Measurements from ENCODE around the gene AACS. TPM values are rescaled to one million over a fixed set of nuclear protein-coding genes. Genes with fewer than 3 reads are reported as not detected.

AACS gene
- total and polyA plus RNA-seq, 10 donors, result 5.1 to 18.9 (median 11.4) TPM

- Histone ChIP-seq H3K4me3 (no peak overlapping the region), H3K27me3 (replicated peaks in 1 of 7) (no peaks in the 10 kb centered on the region), H3K27ac (no peak overlapping the region), H3K4me1 (peaks cover 0 to 12% (median 3%) of the 10 kb centered on the region in 6 donors), H3K36me3 (peaks cover 0 to 40% (median 13%) of the 10 kb centered on the region in 6 donors), H3K9me3 (no peaks in the 10 kb centered on the region)
- WGBS, 5 donors, result 94 to 97% (median 94%) methylated on average over 7 of the region's 7 CpGs
- intact Hi-C loops (cut with DNase I; ENCODE audit: low total_unique reads), result no loop called here
- no peak for DNase-seq
- TF ChIP-seq CTCF (IDR thresholded peaks at IDR 0.05 in 8 of 11, conservative IDR thresholded peaks at IDR 0.05 in 3 of 11) (no peak), POLR2AphosphoS5 (IDR thresholded peaks at IDR 0.05) (no peak), POLR2A (IDR thresholded peaks at IDR 0.05) (no peak)
Measured at GRCh38 chr12:125099409-125099782, 34.2 kb downstream of the AACS start.

GRCh38 chr12:125100551-125101434 is 35.6 kb downstream of the AACS start:
- peaks cover 0 to 12% (median 3%) of the 10 kb centered on the region in 6 donors for H3K4me1 ChIP-seq
- no peaks in the 10 kb centered on the region for H3K9me3 ChIP-seq
- H3K4me3 ChIP-seq, result no peak overlapping the region
- intact Hi-C loops (cut with DNase I; ENCODE audit: low total_unique reads), result no loop called here
- H3K27me3 ChIP-seq (replicated peaks in 1 of 7), result no peaks in the 10 kb centered on the region
- peaks cover 0 to 37% (median 15%) of the 10 kb centered on the region in 6 donors for H3K36me3 ChIP-seq
- no peak overlapping the region for H3K27ac ChIP-seq
- TF ChIP-seq POLR2A (IDR thresholded peaks at IDR 0.05), result no peak
- no peak for TF ChIP-seq POLR2AphosphoS5 (IDR thresholded peaks at IDR 0.05)
- TF ChIP-seq CTCF (IDR thresholded peaks at IDR 0.05 in 8 of 11, conservative IDR thresholded peaks at IDR 0.05 in 3 of 11), result no peak
- DNase-seq, result no peak
- WGBS, 5 donors, result 90 to 96% (median 91%) methylated on average over 9 of the region's 9 CpGs

GRCh38 chr12:125104982-125105381 is 39.7 kb downstream of the AACS start:
- intact Hi-C loops (cut with DNase I; ENCODE audit: low total_unique reads), result no loop called here
- Histone ChIP-seq H3K27ac (no peak overlapping the region), H3K4me3 (no peak overlapping the region), H3K36me3 (peaks cover 0 to 74% (median 35%) of the 10 kb centered on the region in 6 donors), H3K4me1 (no peaks in the 10 kb centered on the region), H3K27me3 (replicated peaks in 1 of 7) (no peaks in the 10 kb centered on the region), H3K9me3 (no peaks in the 10 kb centered on the region)
- no peak for DNase-seq
- WGBS, 5 donors, result 87 to 93% (median 92%) methylated on average over 10 of the region's 10 CpGs
- TF ChIP-seq POLR2A (IDR thresholded peaks at IDR 0.05), result no peak
- no peak for TF ChIP-seq POLR2AphosphoS5 (IDR thresholded peaks at IDR 0.05)
- no peak for TF ChIP-seq CTCF (IDR thresholded peaks at IDR 0.05 in 8 of 11, conservative IDR thresholded peaks at IDR 0.05 in 3 of 11)

GRCh38 chr12:125105600-125105999 is 40.4 kb downstream of the AACS start:
- WGBS, 5 donors, result 88 to 96% (median 95%) methylated on average over 6 of the region's 6 CpGs
- Histone ChIP-seq H3K36me3 (peaks cover 0 to 80% (median 35%) of the 10 kb centered on the region in 6 donors), H3K9me3 (no peaks in the 10 kb centered on the region), H3K27ac (no peak overlapping the region), H3K27me3 (replicated peaks in 1 of 7) (no peaks in the 10 kb centered on the region), H3K4me3 (no peak overlapping the region), H3K4me1 (no peaks in the 10 kb centered on the region)
- intact Hi-C loops (cut with DNase I; ENCODE audit: low total_unique reads), result no loop called here
- TF ChIP-seq CTCF (IDR thresholded peaks at IDR 0.05 in 8 of 11, conservative IDR thresholded peaks at IDR 0.05 in 3 of 11) (no peak), POLR2A (IDR thresholded peaks at IDR 0.05) (no peak), POLR2AphosphoS5 (IDR thresholded peaks at IDR 0.05) (no peak)
- no peak for DNase-seq

All from spleen (tissue), 11 donors.